Cardiac ventricle fibroblast (primary cell): ENCODE results near the gene RRM2. TPM values are rescaled to one million over a fixed set of nuclear protein-coding genes. Genes with fewer than 3 reads are reported as not detected.

Experiments used
- total RNA-seq: library from RNA; depleted of rRNA; stranded (reverse); fragments of >200 nt; gene quantifications from 2 replicates; pipeline ENCODE4 v1.2.3, GENCODE V29; 2015

Gene RRM2
- 4.6 and 5.9 TPM in 2 replicates for total RNA-seq

DNA sequence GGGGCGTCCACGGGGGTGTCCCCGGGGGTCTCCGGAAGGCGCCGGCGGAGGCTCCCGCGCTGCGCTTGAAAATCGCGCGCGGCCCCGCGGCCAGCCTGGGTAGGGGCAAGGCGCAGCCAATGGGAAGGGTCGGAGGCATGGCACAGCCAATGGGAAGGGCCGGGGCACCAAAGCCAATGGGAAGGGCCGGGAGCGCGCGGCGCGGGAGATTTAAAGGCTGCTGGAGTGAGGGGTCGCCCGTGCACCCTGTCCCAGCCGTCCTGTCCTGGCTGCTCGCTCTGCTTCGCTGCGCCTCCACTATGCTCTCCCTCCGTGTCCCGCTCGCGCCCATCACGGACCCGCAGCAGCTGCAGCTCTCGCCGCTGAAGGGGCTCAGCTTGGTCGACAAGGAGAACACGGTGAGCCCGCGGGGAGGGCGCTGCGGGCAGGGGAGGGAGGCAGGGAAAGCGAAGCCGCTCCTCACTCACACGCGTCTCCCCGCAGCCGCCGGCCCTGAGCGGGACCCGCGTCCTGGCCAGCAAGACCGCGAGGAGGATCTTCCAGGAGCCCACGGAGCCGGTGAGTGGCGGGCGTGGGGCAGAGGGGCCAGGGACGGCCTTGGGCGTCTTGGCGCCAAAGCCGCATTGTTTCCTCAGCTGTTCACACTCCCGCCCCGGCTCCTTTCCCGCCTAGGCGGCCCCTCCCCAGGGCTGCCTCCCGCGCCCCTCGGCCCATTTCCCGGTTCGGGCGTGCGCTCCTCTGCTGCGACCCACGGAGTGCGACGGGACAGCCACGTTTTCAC lies at the start of gene RRM2:
Gene RRM2 (plus strand): TSS at position 240 of the 781 bp plus-strand sequence. CDS start 60 bp downstream, at position 300.

DNA sequence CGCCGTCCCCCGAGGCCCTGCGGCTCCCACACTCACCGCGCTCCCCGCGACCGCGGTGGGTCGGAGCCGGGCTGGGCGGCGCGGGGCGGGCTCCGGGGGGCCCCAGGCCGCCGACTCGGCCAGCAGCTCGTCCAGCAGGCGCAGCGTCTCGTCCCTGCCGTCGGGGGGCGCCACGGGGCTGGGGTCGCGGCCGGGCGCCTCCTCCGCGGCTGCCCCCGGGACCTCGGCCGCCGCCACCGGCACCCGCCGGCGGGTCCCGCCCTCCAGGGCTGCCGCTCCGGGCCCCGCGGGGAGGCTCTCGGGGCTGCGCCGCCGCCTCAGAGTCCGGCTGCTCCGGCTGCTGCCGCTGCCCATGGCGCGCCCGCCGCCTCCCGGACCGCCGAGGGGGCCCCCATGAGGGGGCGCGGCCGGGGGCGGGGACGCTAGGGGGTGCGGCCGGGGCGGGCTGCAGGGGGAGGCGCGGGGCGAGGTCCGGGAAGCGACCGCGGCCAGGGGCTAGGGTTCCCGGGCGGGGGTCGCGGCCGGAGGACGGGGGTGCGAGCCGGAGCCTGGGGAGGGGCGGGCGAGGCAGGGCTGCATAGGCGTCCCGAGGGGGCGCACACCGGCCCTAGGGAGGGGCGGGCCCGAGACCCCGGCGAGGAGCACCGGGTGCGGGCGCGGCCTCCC lies 42.5 kb upstream of the RRM2 start, which contains the start of gene CYS1:
Gene CYS1 (minus strand): TSS at position 542 of the 666 bp plus-strand sequence. CDS start 188 bp downstream, at position 354.

Other genes with a start within 250 kb of the RRM2 start
- gene GRHL1, start 171.0 kb upstream of the RRM2 start, total RNA-seq: not detected in 2 replicates
- gene KLF11, start 79.2 kb upstream of the RRM2 start, total RNA-seq: 3.7 and 7.1 TPM in 2 replicates
- 1.2 and 2.1 TPM in 2 replicates for gene CYS1, start 42.3 kb upstream of the RRM2 start, total RNA-seq
- 14.0 and 15.3 TPM in 2 replicates for gene HPCAL1, start 180.2 kb downstream of the RRM2 start, total RNA-seq